Stomach (tissue), 4 donors: ENCODE data around the gene LYPD3.

Experiments
- EP300 ChIP-seq: sonication (generic); formaldehyde crosslinking; IDR thresholded peaks from one replicate; pipeline ENCODE4 v1.6.1; 2017; ENCODE audit warnings: antibody characterized with exemption
- POLR2A ChIP-seq, 4 donors: fragments of 450-650 bp; IDR thresholded peaks; one replicate each; pipeline ENCODE4 v1.6.1; 2016; ENCODE audit warnings: antibody characterized with exemption in 4 of 4, control low read depth in 2 of 4, mild to moderate bottlenecking in 1 of 4, moderate library complexity in 1 of 4
- POLR2AphosphoS5 ChIP-seq, 3 donors: sonication (generic); formaldehyde crosslinking; IDR thresholded peaks; one replicate each; pipeline ENCODE4 v1.6.1; 2016; ENCODE audit warnings: antibody characterized with exemption in 3 of 3
- TF ChIP-seq, protein P1 (sequence below), 7 experiments: fragments of 450-650 bp in 4 of 7; fragments of 200-600 bp in 3 of 7; sonication (generic) in 3 of 7; IDR thresholded peaks; one replicate each; pipeline ENCODE4 v1.5.1; 2016 to 2019; ENCODE audit warnings: antibody characterized with exemption in 7 of 7, control low read depth in 2 of 7, mild to moderate bottlenecking in 1 of 7

DNA sequence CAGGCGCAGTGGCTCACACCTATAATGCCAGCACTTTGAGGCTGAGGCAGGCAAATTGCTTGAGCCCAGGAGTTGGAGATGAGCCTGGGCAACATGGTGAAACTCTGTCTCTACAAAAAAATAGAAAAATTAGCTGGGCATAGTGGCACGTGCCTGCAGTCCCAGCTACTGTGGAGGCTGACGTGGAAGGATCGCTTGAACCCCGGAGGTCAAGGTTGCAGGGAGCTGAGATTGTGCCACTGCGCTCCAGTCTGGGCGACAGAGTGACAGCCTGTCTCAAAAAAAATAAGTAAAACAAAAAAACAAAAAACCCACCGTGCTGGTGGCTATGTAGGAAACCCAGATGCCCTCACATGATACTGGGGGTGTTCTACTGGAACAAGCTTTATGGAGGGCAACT is 22.8 kb upstream of the LYPD3 start:
- no peak for TF ChIP-seq POLR2A (IDR thresholded peaks at IDR 0.05)
- TF ChIP-seq, protein P1, sequence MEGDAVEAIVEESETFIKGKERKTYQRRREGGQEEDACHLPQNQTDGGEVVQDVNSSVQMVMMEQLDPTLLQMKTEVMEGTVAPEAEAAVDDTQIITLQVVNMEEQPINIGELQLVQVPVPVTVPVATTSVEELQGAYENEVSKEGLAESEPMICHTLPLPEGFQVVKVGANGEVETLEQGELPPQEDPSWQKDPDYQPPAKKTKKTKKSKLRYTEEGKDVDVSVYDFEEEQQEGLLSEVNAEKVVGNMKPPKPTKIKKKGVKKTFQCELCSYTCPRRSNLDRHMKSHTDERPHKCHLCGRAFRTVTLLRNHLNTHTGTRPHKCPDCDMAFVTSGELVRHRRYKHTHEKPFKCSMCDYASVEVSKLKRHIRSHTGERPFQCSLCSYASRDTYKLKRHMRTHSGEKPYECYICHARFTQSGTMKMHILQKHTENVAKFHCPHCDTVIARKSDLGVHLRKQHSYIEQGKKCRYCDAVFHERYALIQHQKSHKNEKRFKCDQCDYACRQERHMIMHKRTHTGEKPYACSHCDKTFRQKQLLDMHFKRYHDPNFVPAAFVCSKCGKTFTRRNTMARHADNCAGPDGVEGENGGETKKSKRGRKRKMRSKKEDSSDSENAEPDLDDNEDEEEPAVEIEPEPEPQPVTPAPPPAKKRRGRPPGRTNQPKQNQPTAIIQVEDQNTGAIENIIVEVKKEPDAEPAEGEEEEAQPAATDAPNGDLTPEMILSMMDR (IDR thresholded peaks at IDR 0.05): no peak
- no peak for TF ChIP-seq POLR2AphosphoS5 (IDR thresholded peaks at IDR 0.05)
- no peak for TF ChIP-seq EP300
